Measurements from ENCODE around the gene TYW1B. TPM values are rescaled to one million over a fixed set of nuclear protein-coding genes. Genes with fewer than 3 reads are reported as not detected.
"Not testable (repeated sequence)": the region's sequence is repeated elsewhere in the genome, so short reads cannot be mapped to it uniquely, and the experiment has no call there.

Gene TYW1B
- total and polyA plus RNA-seq, 2 of the 4 experiments (the other 2 are of a cell fraction) = 1.0 to 1.8 TPM

- H4K8ac ChIP-seq (ENCODE audit: low read depth in 2 of 2, low read length in 2 of 2); H3K9me3 ChIP-seq (ENCODE audit: control insufficient read depth, insufficient read depth, low read length); H2AFZ ChIP-seq (replicated peaks; ENCODE audit: low read length, poor library complexity); BruUV-seq (replicated peaks); H2BK20ac ChIP-seq (ENCODE audit: low read depth, low read length); H4K91ac ChIP-seq (ENCODE audit: insufficient read depth, low read depth, low read length); H3K27me3 ChIP-seq (ENCODE audit: control insufficient read depth, insufficient read depth, low read length); DNase-seq; H4K5ac ChIP-seq (ENCODE audit: low read depth, low read length); H3K56ac ChIP-seq (ENCODE audit: extremely low read depth, insufficient read depth, low read length); H3K18ac ChIP-seq (ENCODE audit: low read depth, low read length); H3K14ac ChIP-seq (replicated peaks; ENCODE audit: low read depth, low read length); H3K9me1 ChIP-seq (ENCODE audit: insufficient read depth, low read length); H3K27ac ChIP-seq (ENCODE audit: insufficient read depth, low read length); in situ Hi-C loops (cut with MboI; ENCODE audit: low sequenced_read_pairs); H3K4ac ChIP-seq (ENCODE audit: low read depth, low read length); H3K4me1 ChIP-seq (ENCODE audit: control insufficient read depth, insufficient read depth, low read length); ATAC-seq (ENCODE audit: low read depth); dilution Hi-C loops (cut with HindIII; ENCODE audit: low sequenced_read_pairs, unreplicated experiment); H2AK9ac ChIP-seq (replicated peaks; ENCODE audit: low read depth, low read length, poor library complexity); H2BK120ac ChIP-seq (ENCODE audit: low read depth, low read length); H3K36me3 ChIP-seq (ENCODE audit: control insufficient read depth, insufficient read depth, low read length); H2BK15ac ChIP-seq (ENCODE audit: low read depth, low read length); CTCF ChIA-PET; H2AK5ac ChIP-seq (ENCODE audit: low read depth, low read length); H4K20me1 ChIP-seq (ENCODE audit: insufficient read depth, low read length); H3K9ac ChIP-seq (ENCODE audit: low read depth, low read length); intact Hi-C loops (cut with micrococcal nuclease); H3K4me2 ChIP-seq (ENCODE audit: low read depth, low read length); H3K23ac ChIP-seq (ENCODE audit: low read depth, low read length); H3K79me1 ChIP-seq (ENCODE audit: low read depth in 1 of 2, low read length in 2 of 2); H2BK5ac ChIP-seq (ENCODE audit: low read depth, low read length, poor library complexity, severe bottlenecking); POLR2A ChIA-PET (ENCODE audit: unreplicated experiment); H3K4me3 ChIP-seq (ENCODE audit: insufficient read depth, low read depth, low read length): not testable (repeated sequence)
- no CpG with 5 or more reads among the region's 2 CpGs for whole genome bisulfite sequencing, 2 experiments (ENCODE audit: extremely low coverage in 2 of 2, insufficient read length in 1 of 2)
Measured at GRCh38 chr7:72675686-72676085, 152.3 kb downstream of the TYW1B start.

Measured in IMR-90 (cell line).